B cell (primary cell): ENCODE data around the gene PIK3CA. TPM values are rescaled to one million over a fixed set of nuclear protein-coding genes. Genes with fewer than 3 reads are reported as not detected.

Experiments used
- ATAC-seq: fragments of 200-7000 bp; cut with Tn5 transposase; one replicate; pipeline ENCODE4 v1.10.0; 2021; ENCODE audit warnings: low read depth, mild to moderate bottlenecking, moderate number of reproducible peaks, moderate library complexity
- CTCF ChIA-PET: fragments of 350-600 bp; sonication (Branson Sonifier 250); formaldehyde crosslinking; loops from one replicate; lab custom pipeline; 2021; ENCODE audit warnings: antibody characterized with exemption, inconsistent platforms; lab: Charles Lee
- POLR2A ChIA-PET: fragments of 350-600 bp; sonication (Branson Sonifier 250); formaldehyde crosslinking; loops from one replicate; lab custom pipeline; 2021; ENCODE audit warnings: antibody characterized with exemption; lab: Charles Lee
- DNase-seq: peaks from one replicate; pipeline ENCODE4 v3.0.0; 2013
- H2AFZ ChIP-seq: 2 replicates; pipeline ENCODE4 v1.6.1; 2012; ENCODE audit warnings: mild to moderate bottlenecking, low read depth, low read length; ENCODE audit not compliant: insufficient read depth, poor library complexity, severe bottlenecking
- H3K27ac ChIP-seq, 2 donors: 1 replicate in 1 of 2; 2 replicates in 1 of 2; pipeline ENCODE4 v1.5.1; 2012 to 2013; ENCODE audit warnings: low read length in 2 of 2, mild to moderate bottlenecking in 2 of 2, moderate library complexity in 1 of 2
- H3K27me3 ChIP-seq, 4 experiments: fragments of 200-600 bp in 1 of 4; sonication (generic) in 1 of 4; replicated peaks in 1 of 4; 1 replicate in 2 of 4; 2 replicates in 2 of 4; pipeline versions ENCODE4 v1.6.1 to v1.7.0; 2013 to 2016; ENCODE audit warnings: low read length in 3 of 4, mild to moderate bottlenecking in 2 of 4, mixed read lengths in 1 of 4, moderate library complexity in 1 of 4; ENCODE audit not compliant: insufficient read depth in 4 of 4, control insufficient read depth in 3 of 4; ENCODE audit errors: control extremely low read depth in 1 of 4
- H3K36me3 ChIP-seq, 2 experiments: replicated peaks in 1 of 2; 1 replicate in 1 of 2; 2 replicates in 1 of 2; pipeline versions ENCODE4 v1.6.1 to v1.7.1; 2013; ENCODE audit warnings: low read length in 1 of 2; ENCODE audit not compliant: insufficient read depth in 2 of 2, control insufficient read depth in 1 of 2; ENCODE audit errors: control extremely low read depth in 1 of 2, extremely low read depth in 1 of 2
- H3K4me1 ChIP-seq, 2 donors: fragments of 200-600 bp in 1 of 2; sonication (generic) in 1 of 2; 1 replicate in 1 of 2; 2 replicates in 1 of 2; pipeline versions ENCODE4 v1.5.1 to v1.6.1; 2013 to 2017; ENCODE audit warnings: low read length in 2 of 2; ENCODE audit not compliant: control insufficient read depth in 2 of 2, insufficient read depth in 2 of 2
- H3K4me2 ChIP-seq: replicated peaks from 2 replicates; pipeline ENCODE3; 2012; ENCODE audit warnings: mild to moderate bottlenecking, low read depth, low read length; ENCODE audit not compliant: poor library complexity, severe bottlenecking
- H3K4me3 ChIP-seq, 5 experiments: fragments of 200-600 bp in 1 of 5; sonication (generic) in 1 of 5; 1 replicate in 3 of 5; 2 replicates in 2 of 5; pipeline versions ENCODE4 v1.5.1 to v1.7.0; 2011 to 2016; ENCODE audit warnings: low read length in 4 of 5, mild to moderate bottlenecking in 4 of 5, low read depth in 2 of 5, control low read depth in 1 of 5, moderate library complexity in 1 of 5; ENCODE audit not compliant: insufficient read depth in 1 of 5; ENCODE audit errors: control extremely low read depth in 1 of 5, extremely low read depth in 1 of 5
- H3K79me2 ChIP-seq: fragments of 200-600 bp; sonication (generic); one replicate; pipeline ENCODE4 v1.6.0; 2016; ENCODE audit warnings: low read length; ENCODE audit not compliant: control insufficient read depth, insufficient read depth
- H3K9ac ChIP-seq: fragments of 200-600 bp; sonication (generic); 2 replicates; pipeline ENCODE4 v1.6.1; 2017; ENCODE audit warnings: mild to moderate bottlenecking, low read length, moderate library complexity
- H3K9me3 ChIP-seq, 3 donors: one replicate each; pipeline versions ENCODE4 v1.6.1 to v1.7.1; 2013; ENCODE audit warnings: low read length in 2 of 3; ENCODE audit not compliant: control insufficient read depth in 2 of 3, insufficient read depth in 1 of 3; ENCODE audit errors: control extremely low read depth in 1 of 3
- H4K20me1 ChIP-seq: 2 replicates; pipeline ENCODE4 v1.6.0; 2012; ENCODE audit warnings: mild to moderate bottlenecking, low read length; ENCODE audit not compliant: insufficient read depth, control insufficient read depth, poor library complexity, severe bottlenecking
- H3K27ac Mint-ChIP-seq: one replicate; pipeline ENCODE4 v1.8.0; 2021; ENCODE audit warnings: mixed read lengths
- H3K27me3 Mint-ChIP-seq: one replicate; pipeline ENCODE4 v1.8.0; 2021; ENCODE audit warnings: mixed read lengths
- H3K4me1 Mint-ChIP-seq: one replicate; pipeline ENCODE4 v1.8.0; 2021; ENCODE audit warnings: mixed read lengths
- H3K4me3 Mint-ChIP-seq: one replicate; pipeline ENCODE4 v1.8.0; 2021; ENCODE audit warnings: mixed read lengths
- H3K9me3 Mint-ChIP-seq: one replicate; pipeline ENCODE4 v1.8.0; 2022; ENCODE audit warnings: mixed read lengths; ENCODE audit not compliant: insufficient read depth
- EZH2 ChIP-seq: IDR thresholded peaks from 2 replicates; pipeline ENCODE4 v1.6.1; 2012; ENCODE audit warnings: borderline replicate concordance, low read depth, mild to moderate bottlenecking, moderate library complexity, low read length; ENCODE audit not compliant: insufficient read depth, poor library complexity, severe bottlenecking
- WGBS: methylation state at CpG from one replicate; pipeline ENCODE4 v1.1.5; 2013; ENCODE audit warnings: missing lambda C conversion rate; ENCODE audit not compliant: insufficient coverage; 5-methylcytosine and 5-hydroxymethylcytosine counted together
- intact Hi-C: fragments of 100-400 bp; cut with micrococcal nuclease; formaldehyde crosslinking; loops from one replicate; pipeline ENCODE4 v1.10.0; 2022
- polyA plus RNA-seq: library from polyadenylated mRNA; depleted of rRNA; stranded (reverse); fragments of >200 nt; gene quantifications from 2 replicates; pipeline ENCODE4 v1.2.3, GENCODE V29; 2012
- total RNA-seq, 2 donors: library from RNA; stranded (reverse); fragments of 120-200 nt in 1 of 2; gene quantifications; 1 replicate in 1 of 2; 2 replicates in 1 of 2; pipeline versions ENCODE4 v1.2.3 to v1.2.4, GENCODE V29; 2013 to 2022
- TF ChIP-seq, protein P1 (sequence below): fragments of 200-600 bp; IDR thresholded peaks from one replicate; pipeline ENCODE4 v1.8.0; 2022; ENCODE audit warnings: antibody characterized with exemption, mild to moderate bottlenecking

PIK3CA gene
- total and polyA plus RNA-seq, 2 donors (not counting 1 experiment from before 2014, with no cell fraction given) = 6.4 to 61.8 TPM

DNA sequence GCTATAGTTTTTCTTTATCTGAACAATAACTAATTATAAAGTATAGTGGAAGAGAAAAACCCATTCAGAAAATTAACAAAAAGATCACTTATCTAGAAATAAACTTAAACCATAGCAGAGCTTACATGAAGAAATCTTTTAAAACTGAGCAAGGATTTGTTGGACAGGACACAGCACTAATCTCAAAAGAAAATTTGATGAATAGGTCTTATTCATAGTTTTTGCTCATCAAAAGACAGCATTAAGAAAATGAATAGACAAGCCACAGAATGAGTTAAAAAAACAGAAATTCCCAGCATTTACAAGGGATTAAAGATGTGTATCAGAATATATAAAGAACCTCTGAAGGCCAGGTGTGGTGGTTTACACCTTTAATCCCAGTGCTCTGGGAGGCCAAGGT is 29.5 kb downstream of the PIK3CA start:
- H3K27me3 ChIP-seq = no peaks in the 10 kb centered on the region
- no peaks in the 10 kb centered on the region for H3K27me3 Mint-ChIP-seq
- no peak overlapping the region for H3K9ac ChIP-seq
- H3K4me3 Mint-ChIP-seq = no peak overlapping the region
- TF ChIP-seq EZH2 = no peak
- TF ChIP-seq, protein P1, sequence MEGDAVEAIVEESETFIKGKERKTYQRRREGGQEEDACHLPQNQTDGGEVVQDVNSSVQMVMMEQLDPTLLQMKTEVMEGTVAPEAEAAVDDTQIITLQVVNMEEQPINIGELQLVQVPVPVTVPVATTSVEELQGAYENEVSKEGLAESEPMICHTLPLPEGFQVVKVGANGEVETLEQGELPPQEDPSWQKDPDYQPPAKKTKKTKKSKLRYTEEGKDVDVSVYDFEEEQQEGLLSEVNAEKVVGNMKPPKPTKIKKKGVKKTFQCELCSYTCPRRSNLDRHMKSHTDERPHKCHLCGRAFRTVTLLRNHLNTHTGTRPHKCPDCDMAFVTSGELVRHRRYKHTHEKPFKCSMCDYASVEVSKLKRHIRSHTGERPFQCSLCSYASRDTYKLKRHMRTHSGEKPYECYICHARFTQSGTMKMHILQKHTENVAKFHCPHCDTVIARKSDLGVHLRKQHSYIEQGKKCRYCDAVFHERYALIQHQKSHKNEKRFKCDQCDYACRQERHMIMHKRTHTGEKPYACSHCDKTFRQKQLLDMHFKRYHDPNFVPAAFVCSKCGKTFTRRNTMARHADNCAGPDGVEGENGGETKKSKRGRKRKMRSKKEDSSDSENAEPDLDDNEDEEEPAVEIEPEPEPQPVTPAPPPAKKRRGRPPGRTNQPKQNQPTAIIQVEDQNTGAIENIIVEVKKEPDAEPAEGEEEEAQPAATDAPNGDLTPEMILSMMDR = no peak
- H3K36me3 ChIP-seq = no peaks in the 10 kb centered on the region
- peaks cover 22% of the 10 kb centered on the region for H4K20me1 ChIP-seq
- peaks cover 22 to 49% of the 10 kb centered on the region in 2 donors for H3K4me1 ChIP-seq
- CTCF ChIA-PET = no interaction called here
- no peak overlapping the region for H3K27ac Mint-ChIP-seq
- H3K9me3 Mint-ChIP-seq = no peaks in the 10 kb centered on the region
- peaks cover 42% of the 10 kb centered on the region for H3K4me1 Mint-ChIP-seq
- H3K4me2 ChIP-seq = no peak overlapping the region
- no peaks in the 10 kb centered on the region for H3K9me3 ChIP-seq
- POLR2A ChIA-PET = interaction anchor here (0.7 kb wide), 1 partner anchor 89 kb away, joined by 3 read pairs; no protein-coding TSS in a partner anchor
- H3K4me3 ChIP-seq = no peak overlapping the region
- intact Hi-C loops = no loop called here
- no peak overlapping the region for H3K27ac ChIP-seq
- H2AFZ ChIP-seq = no peak overlapping the region
- DNase-seq = no peak
- H3K79me2 ChIP-seq = peaks cover 92% of the 10 kb centered on the region
- no peak for ATAC-seq

DNA sequence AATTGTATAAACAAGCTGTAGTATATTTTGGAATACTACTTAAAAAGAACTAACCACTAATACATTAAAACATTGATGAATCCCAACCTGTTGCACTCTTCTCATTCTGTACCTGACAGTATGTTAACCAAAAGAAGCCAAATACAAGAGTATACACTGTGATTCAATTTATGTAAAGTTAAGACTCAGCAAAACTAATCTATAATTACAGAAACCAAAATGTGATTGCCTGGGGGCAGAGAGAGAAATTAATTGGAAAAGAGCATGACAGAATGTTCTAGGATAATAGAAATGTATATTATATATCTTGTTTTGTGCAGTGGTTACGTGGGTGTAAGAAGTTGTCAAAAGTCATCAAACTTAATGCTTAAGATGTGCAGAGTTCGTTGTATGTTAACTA is 31.1 kb downstream of the PIK3CA start:
- no peaks in the 10 kb centered on the region for H3K9me3 ChIP-seq
- no peaks in the 10 kb centered on the region for H3K36me3 ChIP-seq
- peaks cover 17 to 45% of the 10 kb centered on the region in 2 donors for H3K4me1 ChIP-seq
- H3K4me3 ChIP-seq = no peak overlapping the region
- intact Hi-C loops = no loop called here
- Mint-ChIP-seq H3K4me1 (peaks cover 49% of the 10 kb centered on the region), H3K4me3 (no peak overlapping the region), H3K27me3 (no peaks in the 10 kb centered on the region), H3K9me3 (no peaks in the 10 kb centered on the region), H3K27ac (no peak overlapping the region)
- DNase-seq = no peak
- H3K4me2 ChIP-seq = no peak overlapping the region
- H3K9ac ChIP-seq = no peak overlapping the region
- H2AFZ ChIP-seq = no peak overlapping the region
- no peak overlapping the region for H3K27ac ChIP-seq
- peaks cover 33% of the 10 kb centered on the region for H4K20me1 ChIP-seq
- TF ChIP-seq, protein P1 = no peak
- TF ChIP-seq EZH2 = no peak
- ATAC-seq = no peak
- WGBS = no CpG with 5 or more reads among the region's 2 CpGs
- ChIA-PET CTCF (no interaction called here), POLR2A (interaction anchor here (0.6 kb wide), 2 partner anchors 21 to 471 kb away, joined by 3 to 4 read pairs; no protein-coding TSS in a partner anchor)
- no peaks in the 10 kb centered on the region for H3K27me3 ChIP-seq
- H3K79me2 ChIP-seq = peaks cover 94% of the 10 kb centered on the region
